CD4-positive, alpha-beta T cell treated with Interferon alpha-2 for 1 hour (primary cell): ENCODE results near the gene RP2.

Experiments used
- DNase-seq, 2 donors: peaks; one replicate each; pipeline ENCODE4 v3.0.0-alpha.2; 2020 to 2022

Gene RP2

GRCh38 chrX:46922611-46923010 lies 85.8 kb downstream of the RP2 start:
- no peak for DNase-seq

DNA sequence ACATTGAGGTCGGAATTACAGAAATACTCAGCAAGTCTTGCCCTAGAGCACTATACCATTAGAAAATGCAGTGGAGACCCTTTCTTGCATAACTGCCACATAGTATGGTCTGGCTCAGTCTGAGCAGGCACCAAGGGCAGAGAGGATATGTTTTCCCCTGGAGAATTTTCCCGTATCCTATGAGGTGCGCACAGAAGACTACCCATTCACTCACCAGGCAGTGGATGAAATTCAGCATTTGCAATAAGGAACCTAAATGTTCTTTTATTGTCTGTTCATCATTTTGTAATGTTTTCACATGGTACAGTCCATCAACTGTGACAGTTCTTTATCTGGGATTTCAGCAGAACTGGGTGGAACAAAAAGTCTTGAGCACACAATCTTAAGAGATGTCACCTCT lies 90.9 kb downstream of the RP2 start:
- DNase-seq: no peak

DNA sequence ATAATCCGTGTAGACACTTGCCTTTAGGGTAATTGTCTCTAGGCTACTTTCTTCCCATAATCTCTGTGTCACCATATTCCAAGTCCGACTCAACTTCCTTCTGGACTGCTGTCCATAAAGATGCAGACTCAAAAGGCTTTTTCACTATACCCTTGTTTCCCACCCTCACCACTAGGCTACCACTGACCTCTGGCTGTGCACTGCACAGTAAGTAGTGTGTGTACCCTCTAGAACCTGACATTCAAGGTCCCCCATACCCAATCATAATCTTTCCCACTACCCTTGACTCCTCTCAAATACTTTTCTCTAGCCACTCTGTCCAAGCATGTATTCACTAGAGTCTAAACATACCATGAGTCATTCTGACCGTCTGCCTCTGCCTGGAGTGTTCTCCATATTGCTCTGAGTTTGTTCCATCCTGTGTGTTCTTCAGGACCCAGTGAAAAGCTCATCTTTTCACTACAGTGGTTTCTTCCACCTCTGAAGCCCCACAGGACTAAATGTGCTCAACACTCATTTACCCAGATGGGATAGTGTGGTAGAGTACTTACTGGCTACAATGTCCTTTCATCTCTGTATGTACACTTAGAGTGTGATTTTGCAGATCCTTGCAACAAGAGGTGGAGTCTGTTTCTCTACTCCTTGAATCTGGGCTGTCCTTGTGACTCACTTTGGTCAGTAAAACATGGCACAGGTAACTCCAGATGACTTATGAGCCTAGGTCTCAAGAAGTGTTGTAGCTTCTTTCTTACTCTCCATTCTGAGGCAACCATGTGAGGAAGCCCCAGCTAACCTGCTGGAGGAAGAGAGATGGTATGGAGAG lies 92.8 kb downstream of the RP2 start:
- DNase-seq: no peak
